Activated gamma-delta T cell treated with Interleukin-2 at 50 U/mL for 16 hours (primary cell): ENCODE data around the gene NFASC.

Experiments used
- DNase-seq: peaks from one replicate; pipeline ENCODE4 v3.0.0-alpha.2; 2020

Gene NFASC

DNA sequence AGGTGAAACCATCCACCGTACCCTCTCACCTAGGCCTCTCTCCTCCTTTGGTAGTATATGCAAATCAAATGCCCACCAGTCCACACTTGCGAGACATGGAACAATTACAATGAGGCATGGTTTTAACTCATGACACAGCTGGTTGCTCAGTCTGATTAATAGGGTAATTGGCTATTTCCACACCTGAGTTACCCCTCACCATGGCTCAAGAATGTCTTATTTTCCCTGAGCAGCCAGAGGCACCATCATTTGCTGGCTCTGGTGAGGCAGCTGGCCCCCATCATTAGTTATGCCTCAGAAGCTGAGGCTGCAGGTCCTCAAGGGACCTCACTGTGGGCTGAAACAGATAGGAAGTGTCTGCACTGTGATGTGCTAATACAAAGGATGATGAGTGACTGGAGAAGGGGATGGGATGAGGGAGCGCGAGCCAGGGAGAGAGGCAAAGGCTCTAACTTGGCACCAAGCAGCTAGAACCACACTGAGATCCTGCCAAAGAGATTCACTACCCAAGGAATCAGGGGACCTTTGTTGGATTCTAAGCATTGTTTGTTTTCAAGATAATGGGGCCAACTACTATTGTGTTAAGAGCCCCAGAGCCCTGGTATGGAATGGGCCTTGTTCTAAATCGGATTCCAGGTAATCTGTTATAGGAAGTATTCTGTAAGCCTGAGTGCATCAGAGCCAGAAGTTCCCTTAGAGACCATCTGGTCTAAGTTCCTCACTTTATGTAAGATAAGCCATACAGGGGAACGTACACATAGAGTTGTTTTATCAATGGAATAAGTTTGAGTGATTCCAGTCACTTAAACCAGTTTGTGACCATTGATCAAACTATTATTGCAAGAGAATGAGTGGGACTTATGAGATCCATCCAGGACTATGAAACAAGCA is 92.3 kb downstream of the NFASC start:
- DNase-seq, result no peak

DNA sequence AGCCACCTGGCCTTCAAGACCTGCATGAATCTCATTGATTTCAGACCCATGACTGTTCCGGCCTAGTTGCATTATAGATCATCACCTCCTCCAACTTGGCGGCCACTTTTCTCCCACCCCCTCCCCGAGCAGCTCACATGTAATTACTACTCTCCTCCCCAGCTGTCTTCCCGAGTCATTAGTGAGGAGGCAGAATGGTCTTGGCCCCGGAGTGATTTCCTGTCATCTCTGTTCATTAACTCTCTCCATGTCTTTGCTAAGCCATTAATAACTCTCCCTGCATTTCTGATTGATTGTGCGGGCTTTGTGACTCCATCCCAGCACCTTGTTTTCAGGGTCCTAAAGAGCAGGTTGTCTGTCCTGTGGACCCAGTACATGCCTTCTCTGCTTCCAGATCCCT is 96.8 kb downstream of the NFASC start:
- DNase-seq, result no peak

DNA sequence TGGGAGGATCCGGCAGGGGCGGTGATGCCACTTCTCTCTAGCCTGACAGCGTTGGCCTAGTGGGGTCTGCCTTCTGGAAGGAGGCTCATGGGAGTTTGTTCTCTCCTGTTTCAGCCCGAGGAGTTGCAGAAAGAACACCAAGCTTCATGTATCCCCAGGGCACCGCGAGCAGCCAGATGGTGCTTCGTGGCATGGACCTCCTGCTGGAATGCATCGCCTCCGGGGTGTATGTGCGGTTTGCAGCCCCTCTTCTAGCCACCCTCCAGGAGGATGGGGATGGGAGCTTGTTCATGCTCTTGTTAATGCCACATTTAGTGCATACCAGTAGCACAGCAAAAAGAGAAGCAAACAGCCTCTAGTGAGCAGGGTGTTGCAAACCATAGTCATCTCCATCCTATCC is 97.5 kb downstream of the NFASC start:
- DNase-seq, result no peak

DNA sequence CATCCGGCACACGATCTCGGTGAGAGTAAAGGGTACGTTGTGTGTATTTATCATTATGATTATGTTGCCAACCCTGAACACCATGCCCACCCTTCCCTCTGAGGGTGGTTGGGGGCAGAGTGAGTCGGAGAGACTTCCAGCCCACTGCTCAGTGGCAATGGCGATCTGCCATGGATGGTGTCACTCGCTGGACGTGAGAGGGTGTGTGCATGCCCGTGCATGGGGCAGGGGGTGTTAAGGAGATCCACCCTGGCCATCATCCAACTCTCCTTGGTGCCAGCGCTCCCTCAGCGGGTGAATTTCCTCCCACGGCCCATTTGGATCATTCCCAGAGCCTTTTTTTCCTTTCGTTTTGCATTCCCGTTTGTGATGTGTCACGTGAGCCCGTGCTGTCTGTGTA is 98.3 kb downstream of the NFASC start:
- no peak for DNase-seq

DNA sequence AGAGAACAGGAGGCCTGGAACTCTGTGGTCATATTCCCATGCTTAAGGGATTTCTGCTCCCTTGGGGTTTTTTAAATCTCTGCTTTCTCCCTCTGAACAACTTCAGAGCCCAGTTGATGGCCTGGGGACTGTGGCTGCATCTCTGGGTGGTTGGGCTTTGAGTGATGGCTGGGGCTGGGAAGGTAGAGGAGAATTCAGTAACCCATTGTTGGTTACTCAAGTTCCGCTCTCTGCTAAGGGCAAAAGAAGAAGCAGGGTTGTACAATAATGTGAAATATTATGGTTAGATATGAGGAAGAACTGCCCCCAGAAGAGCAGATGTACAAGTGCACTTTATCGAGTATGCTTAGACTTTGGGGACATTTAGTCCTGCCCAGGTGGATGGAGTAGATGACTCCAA is 100.3 kb downstream of the NFASC start:
- no peak for DNase-seq

DNA sequence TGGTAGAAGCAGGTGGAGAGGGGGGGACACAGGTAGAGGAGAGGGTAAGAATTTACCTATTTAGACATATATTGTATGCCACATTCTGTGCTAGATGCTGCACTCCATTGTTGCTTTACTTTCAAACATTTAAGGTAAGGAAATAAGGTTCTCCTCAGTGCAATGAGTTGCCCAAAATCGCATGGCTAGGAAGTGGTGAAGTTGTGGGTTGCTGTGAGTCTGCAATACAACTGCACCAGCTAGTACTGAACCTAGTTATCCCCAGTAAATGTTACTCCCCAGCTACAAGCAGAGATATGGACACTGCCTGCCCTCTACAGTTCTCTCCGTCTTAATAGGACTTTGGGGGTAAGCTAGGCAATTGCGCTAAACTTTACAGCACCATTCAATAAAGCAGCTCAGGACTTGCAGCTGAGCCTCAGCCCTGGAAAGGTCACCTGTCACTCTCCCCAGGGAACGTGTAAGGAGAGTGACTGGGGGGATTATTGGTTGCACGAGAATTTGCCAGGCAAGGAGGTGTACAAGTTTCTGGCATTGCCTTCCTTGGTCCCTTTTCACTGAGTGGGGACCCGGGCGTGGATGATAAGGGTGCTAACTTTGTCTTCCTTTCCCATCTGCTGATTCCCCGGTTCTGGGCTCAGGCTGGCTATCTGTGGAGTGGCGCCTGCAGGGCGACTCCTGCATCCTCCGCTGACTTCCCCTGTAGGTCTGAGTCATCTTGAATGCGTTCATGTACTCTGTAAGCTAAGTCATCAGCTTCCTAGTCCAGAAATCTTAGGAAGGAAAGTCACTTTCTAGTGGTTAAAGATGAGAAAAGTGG is 101.1 kb downstream of the NFASC start:
- no peak for DNase-seq

DNA sequence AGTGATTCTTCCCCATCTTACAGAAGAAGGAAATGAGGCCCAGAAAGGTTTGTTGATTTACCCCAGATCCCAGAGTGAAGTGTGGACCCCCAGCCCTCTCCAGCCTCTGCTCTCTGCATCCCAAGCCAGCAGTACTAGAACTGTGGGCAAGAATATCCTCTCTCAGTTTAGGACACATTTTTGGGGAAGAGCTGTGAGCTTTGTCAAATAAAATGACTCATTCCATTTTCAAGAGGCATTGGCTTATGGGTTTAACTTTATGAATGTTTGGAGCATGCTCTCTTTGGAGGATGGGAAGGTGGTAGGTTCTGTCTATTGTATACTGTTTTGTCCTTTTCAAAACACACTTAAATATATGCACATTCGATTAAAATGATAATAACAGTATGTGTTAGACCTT is 101.8 kb downstream of the NFASC start:
- no peak for DNase-seq

DNA sequence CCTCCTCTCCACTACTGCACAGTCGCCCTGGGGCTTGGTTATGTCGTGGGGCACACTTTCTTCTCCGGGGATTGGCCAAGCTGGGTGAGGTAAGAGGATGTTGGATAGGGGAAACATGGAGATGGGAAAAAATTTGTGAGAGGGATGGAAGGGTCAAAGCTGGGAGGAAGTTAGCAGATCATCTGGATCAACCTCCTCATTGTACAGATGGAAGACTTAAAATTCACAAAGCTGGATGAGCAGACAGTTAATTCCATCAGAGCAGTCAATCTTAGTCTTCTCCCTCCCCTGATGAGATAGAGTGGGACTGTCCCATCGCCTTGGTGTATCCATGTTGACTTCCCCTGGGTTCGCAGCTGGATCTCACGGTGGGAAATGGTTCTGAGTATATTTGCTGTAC is 102.8 kb downstream of the NFASC start:
- no peak for DNase-seq

DNA sequence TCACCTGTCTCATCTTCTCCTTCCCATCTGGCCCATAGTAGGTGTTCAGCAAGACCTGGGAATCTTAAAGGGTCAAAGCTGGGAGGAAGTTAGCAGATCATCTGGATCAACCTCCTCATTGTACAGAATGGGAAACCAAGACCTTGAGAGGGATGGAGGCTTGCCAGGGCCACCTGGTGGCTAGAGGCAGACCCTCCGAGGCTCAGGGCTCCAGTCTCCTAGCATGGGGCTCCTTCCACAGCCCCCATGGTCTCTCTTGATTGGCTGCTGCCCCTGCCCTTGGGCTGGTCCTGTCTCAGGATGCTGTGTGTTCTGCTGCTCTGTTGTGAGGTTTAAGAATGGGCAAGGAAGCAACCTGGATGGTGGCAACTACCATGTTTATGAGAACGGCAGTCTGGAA is 103.7 kb downstream of the NFASC start:
- DNase-seq, result no peak

DNA sequence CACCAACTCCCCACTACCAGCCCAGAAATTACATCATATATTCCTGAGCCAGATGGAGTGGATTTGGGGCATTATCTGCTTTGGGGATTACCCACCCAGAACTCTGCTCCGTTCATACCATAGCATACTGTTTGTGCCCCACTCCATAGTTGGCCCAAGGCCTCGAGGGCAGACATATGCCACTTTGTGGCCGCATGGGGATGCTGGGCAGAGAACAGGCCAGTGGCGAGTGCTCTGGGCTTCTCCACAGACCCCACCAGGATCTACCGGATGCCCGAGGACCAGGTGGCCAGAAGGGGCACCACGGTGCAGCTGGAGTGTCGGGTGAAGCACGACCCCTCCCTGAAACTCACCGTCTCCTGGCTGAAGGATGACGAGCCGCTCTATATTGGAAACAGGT is 104.4 kb downstream of the NFASC start:
- DNase-seq, result no peak

DNA sequence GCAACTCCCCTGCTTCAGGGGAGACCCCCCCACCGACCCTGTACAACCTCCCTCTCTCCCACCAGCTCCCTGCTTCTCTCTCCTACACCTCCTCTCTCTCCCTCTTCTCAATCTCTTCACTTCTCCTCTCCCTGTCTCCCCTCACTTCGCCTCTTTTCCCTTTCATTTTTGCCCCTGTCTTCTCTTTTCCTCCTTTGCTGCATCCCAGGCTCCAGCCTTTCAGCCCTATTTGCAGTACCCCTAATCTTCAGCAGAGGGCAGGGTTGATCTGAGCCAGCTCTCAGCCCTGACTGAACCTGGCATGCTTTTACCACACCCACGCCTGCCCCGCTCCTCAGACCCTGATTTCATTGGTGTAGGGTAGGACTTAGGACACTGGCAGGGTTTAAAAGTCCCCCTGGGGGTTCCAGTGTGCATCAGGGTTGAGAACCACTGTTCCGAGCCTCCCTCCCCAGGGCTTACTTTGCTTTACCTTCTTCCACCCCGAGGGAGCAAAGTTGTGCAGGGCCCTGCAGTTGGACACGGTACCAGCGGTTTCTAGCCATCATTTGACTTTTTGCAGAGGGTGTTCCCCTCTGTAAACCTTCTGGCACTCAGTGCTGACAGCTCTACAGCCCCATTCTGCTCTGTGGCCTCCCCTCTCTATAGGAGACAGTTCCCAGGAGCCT is 105.0 kb downstream of the NFASC start:
- peak; percentile 35 for DNase-seq

DNA sequence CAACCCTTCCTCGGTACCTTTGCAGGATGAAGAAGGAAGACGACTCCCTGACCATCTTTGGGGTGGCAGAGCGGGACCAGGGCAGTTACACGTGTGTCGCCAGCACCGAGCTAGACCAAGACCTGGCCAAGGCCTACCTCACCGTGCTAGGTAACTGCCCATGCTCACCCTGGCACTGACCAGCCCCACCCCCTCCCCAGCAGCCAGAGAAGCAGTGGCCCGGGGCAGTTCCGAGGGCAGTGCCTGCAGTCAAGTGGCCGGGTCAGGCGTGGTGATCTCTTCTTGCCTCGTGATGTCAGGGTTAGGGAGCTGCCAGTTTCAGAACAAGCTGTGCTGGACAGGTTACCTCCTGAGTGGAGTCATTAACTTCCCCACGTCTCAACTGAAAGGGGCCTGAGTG is 106.0 kb downstream of the NFASC start:
- no peak for DNase-seq

DNA sequence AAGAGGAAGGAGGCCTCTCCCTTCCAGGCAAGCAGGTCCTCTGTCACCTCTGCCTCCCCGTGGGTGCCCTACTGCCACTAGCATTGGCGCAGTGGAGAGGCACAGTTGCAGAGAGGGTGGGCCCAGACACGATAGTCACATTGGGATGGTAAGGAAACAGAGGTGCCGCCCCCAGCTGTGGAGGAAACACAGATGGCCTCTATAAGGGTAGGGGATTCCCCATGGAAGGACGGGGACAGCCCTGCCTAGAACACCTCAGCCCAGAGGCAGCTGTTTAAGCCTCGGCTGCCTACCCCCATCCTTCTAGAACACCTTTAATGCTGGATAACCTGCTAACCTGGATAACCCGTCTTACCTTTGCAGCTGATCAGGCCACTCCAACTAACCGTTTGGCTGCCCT is 106.7 kb downstream of the NFASC start:
- DNase-seq, result no peak

DNA sequence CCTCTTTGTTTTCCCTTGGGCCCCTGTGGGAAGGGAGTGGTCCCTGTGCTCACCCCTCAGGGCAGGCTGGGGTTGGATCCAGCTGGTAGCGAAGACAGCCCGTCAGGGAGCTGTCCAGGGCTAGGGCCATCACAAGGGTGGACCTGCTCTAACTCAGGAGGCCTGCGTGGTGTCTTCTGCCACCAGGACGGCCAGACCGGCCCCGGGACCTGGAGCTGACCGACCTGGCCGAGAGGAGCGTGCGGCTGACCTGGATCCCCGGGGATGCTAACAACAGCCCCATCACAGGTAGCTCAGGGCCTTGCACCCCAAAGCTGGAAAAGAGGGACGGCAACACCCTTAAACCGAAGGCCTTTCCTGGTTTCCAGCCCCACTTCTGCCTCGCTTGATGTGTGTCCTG is 108.1 kb downstream of the NFASC start:
- DNase-seq, result no peak

DNA sequence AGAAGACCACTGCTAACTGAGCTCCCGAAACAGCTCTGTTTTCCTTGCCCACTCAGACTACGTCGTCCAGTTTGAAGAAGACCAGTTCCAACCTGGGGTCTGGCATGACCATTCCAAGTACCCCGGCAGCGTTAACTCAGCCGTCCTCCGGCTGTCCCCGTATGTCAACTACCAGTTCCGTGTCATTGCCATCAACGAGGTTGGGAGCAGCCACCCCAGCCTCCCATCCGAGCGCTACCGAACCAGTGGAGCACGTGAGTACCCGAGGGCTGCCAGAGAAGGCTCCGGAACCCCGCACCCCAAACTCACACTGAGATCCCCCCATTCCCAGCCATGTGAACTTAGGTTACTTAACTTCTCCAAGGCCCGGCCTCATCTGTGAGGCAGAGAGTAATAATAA is 108.6 kb downstream of the NFASC start:
- no peak for DNase-seq

DNA sequence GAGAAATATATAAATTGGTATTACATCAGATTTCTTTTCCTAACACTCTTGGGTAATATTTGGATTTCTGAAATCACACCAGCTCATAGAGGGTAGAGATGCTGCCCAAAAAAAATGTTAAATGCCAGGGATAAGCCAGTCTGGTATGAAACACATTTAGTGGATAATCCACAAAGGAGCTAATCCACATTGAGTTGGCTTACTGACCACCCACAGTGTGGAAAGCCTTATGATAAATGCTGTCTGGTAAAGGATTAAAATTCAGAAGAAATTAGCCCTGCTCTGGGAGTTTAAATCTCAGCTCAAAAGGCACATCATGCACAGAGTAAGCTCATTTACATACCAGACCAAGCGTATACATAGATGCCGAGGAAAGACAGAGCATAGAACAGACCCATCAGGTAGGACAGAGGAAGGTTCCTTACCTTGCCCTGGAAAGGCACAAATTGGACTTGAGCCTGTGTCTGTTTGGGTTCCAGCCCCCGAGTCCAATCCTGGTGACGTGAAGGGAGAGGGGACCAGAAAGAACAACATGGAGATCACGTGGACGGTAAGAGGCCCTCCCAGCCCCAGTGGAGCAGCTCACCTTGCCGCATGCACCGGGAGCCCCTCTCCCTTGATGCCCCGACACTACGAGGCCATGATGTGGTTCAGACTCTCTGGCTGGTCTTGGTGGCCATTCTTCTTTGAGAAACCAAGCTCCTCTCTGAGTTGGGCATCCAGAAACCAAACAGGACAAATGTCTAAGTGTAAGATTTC is 109.4 kb downstream of the NFASC start:
- DNase-seq, result no peak

DNA sequence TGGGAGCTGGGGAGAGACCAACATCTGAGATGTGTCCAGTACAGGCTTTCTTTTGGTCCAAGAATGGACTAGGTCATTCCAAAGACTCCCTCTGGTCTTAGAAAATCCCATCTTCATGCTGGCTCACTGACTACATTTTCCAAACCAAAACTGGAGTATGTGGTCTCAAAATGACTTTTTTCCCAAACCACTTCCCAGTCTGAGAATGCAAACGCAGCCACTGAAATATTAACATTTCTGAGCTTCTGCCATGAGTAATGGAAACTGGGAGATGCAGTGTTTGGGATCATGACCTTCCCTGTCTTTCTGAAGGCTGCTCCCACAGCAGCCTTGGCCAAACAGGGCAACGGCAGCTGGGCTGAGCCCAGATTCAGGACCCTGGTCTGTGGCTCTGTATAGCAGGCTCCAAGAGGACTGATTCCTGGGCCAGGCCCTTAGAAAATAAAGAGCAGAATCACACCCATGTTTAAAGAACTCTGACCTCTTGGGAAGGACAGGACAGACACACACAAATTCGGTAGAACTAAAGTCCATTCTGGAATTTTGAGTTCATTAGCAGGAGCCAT is 110.3 kb downstream of the NFASC start:
- DNase-seq, result no peak

DNA sequence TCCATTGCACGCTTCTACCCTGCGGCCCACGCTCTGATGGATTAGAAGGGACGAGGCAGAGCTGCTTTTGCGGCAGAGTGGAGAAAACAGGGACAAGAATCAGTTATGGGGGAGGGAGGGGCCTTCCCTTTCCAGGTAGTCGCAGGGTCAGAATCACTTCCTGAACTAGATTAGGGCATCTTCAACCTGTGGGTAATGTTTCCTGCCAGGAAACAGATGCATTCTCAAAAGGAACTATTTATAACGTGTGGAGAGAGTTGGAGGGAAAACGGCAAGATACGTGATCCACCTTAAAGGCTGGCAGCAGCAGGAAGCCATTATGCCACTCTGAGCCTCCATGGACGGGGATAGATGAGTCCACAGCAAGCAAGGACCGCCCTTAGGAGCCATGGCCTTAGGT is 112.5 kb downstream of the NFASC start:
- no peak for DNase-seq

DNA sequence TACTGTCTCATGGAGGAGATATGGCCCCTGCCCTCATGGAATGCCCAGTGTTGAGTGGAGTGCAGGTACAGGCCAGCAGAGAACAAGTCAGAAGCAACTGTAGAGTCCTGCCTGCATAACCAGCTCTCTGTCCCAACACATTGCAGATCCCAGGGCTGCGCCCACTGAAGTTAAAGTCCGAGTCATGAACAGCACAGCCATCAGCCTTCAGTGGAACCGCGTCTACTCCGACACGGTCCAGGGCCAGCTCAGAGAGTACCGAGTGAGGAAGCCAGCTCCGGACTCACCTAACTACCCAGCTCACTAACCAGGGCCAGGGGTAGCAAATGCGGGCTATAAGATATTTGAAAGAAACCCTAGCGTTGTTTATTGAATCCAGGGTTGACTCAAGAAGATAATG is 113.2 kb downstream of the NFASC start:
- no peak for DNase-seq

DNA sequence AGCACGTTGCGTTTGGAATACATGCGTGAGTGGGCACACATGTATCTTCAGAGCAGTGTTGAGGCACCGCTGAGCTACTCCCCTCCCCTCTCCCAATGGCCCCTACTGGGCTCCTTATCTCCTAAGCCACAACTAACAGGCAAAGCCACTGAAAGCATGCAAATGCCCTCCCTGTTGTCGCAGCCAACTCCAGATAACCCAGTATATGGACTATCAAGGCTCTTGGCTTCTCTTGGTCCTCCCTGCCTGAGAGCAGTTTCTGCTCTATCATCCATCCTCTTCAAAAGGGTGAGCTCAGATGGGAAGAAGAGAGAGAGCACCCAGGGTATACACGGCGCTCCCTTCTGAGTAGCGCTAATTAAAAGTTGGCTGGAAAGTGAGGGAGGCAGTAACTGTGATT is 113.8 kb downstream of the NFASC start:
- no peak for DNase-seq

DNA sequence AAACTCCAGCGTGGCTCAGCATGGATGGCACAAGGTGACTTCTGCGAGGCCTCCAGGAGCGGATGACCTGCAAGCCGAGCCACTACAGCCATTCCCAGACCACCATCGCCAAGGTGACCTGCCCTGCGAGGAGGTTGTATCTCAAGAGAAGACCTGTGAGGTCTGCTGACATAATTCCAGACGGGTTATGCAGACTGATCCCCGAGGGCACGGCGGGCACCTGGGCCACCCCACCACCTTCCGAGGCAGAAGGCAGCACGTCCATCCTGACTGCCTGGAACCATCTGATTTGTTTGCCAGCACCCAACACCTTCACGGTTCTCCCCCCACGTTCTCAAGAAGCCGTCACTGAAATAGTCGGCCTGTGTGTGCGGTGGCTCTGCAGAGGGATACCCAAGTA is 115.5 kb downstream of the NFASC start:
- no peak for DNase-seq

DNA sequence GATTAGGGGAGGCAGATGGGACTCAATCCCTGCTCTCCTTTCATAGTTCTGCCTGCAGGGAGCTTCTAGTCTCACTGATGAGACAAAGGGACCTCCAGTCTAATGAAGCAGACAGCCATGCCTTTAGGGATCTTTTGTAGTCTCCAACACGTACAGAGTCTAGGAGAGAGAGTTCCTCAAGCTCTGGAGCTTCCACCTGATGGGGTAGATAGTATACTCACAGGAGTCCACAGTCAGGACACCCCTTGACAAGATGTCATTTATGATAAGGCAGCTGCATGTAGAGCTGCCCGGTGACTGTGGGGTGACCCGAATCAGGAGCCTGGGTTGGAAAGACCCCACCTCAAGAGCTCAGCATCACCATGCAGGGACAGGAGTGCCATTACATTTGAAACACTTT is 117.0 kb downstream of the NFASC start:
- DNase-seq, result no peak

DNA sequence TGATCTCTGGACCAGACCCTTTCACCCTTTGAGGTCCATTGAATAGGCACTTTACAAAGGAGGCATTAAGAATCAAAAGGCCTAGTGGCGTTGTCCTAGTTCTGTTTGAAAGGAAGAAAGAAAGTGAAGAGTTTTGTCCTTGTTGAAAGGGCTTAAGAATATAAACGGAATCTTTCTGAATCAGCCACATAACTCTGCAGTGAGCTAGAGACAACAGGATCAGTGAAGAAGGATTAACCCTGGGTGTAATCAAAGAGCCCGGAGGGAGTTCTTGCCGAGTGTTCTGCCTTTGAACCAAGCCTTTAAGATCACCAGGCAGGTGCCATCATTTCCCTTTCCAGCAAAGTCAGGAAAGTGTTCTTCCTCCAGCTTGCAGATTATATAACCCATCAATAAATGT is 117.5 kb downstream of the NFASC start:
- DNase-seq, result no peak
